ENCODE results near the gene ANP32B.
"Not testable (repeated sequence)": the region's sequence is repeated elsewhere in the genome, so short reads cannot be mapped to it uniquely, and the experiment has no call there.

GRCh38 chr9:98019869-98020268, 36.7 kb downstream of the ANP32B start:
- TF ChIP-seq, protein P1, sequence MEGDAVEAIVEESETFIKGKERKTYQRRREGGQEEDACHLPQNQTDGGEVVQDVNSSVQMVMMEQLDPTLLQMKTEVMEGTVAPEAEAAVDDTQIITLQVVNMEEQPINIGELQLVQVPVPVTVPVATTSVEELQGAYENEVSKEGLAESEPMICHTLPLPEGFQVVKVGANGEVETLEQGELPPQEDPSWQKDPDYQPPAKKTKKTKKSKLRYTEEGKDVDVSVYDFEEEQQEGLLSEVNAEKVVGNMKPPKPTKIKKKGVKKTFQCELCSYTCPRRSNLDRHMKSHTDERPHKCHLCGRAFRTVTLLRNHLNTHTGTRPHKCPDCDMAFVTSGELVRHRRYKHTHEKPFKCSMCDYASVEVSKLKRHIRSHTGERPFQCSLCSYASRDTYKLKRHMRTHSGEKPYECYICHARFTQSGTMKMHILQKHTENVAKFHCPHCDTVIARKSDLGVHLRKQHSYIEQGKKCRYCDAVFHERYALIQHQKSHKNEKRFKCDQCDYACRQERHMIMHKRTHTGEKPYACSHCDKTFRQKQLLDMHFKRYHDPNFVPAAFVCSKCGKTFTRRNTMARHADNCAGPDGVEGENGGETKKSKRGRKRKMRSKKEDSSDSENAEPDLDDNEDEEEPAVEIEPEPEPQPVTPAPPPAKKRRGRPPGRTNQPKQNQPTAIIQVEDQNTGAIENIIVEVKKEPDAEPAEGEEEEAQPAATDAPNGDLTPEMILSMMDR (IDR thresholded peaks at IDR 0.05; ENCODE audit: insufficient read depth, low read depth, low read length): not testable (repeated sequence)
- TF ChIP-seq EZH2 (IDR thresholded peaks at IDR 0.05; ENCODE audit: insufficient read depth, low read length): not testable (repeated sequence)

All from astrocyte (in vitro differentiated cells and primary cell).